Right cardiac atrium (tissue), 5 donors: ENCODE measurements around the gene GRIK4. TPM values are rescaled to one million over a fixed set of nuclear protein-coding genes. Genes with fewer than 3 reads are reported as not detected.

Source experiments
- ATAC-seq, 2 donors: fragments of 200-7000 bp; cut with Tn5 transposase; one replicate each; pipeline versions ENCODE4 v1.8.0 to v1.9.1; 2020; ENCODE audit warnings: moderate library complexity in 2 of 2, mild to moderate bottlenecking in 1 of 2
- DNase-seq, 3 donors: peaks; one replicate each; pipeline ENCODE4 v3.0.0-alpha.2; 2020
- H3K27ac ChIP-seq: one replicate; pipeline ENCODE4 v1.5.1; 2013; ENCODE audit warnings: mild to moderate bottlenecking, low read length, control low read depth, moderate library complexity
- H3K27me3 ChIP-seq: one replicate; pipeline ENCODE4 v1.6.1; 2013; ENCODE audit not compliant: control insufficient read depth, insufficient read depth
- H3K4me1 ChIP-seq: one replicate; pipeline ENCODE4 v1.6.1; 2013; ENCODE audit warnings: low read length; ENCODE audit not compliant: control insufficient read depth, insufficient read depth
- H3K4me3 ChIP-seq: one replicate; pipeline ENCODE4 v1.5.1; 2013; ENCODE audit warnings: low read length, control low read depth
- H3K9me3 ChIP-seq: one replicate; pipeline ENCODE4 v1.6.1; 2013; ENCODE audit warnings: low read length; ENCODE audit not compliant: control insufficient read depth
- WGBS: extraction: QIAGEN DNeasy Blood & Tissue Kit; methylation state at CpG from one replicate; pipeline ENCODE4 v1.1.7; 2013; 5-methylcytosine and 5-hydroxymethylcytosine counted together
- intact Hi-C, 4 donors: fragments of 100-400 bp; cut with DNase I; formaldehyde crosslinking; loops; one replicate each; pipeline versions ENCODE4 v1.11.0 to v1.14.0; 2022 to 2023
- polyA plus RNA-seq: library from polyadenylated mRNA; stranded (reverse); fragments of 200-250 nt; gene quantifications from one replicate; pipeline ENCODE4 v1.2.3, GENCODE V29; 2013
- total RNA-seq, 4 donors: library from RNA; stranded (reverse); fragmentation: NEBNext Ultra II Directional; extraction: Animal tissue kit (Norgen Biotek cat#: 25700); gene quantifications; one replicate each; pipeline ENCODE4 v1.2.1, GENCODE V29; 2021
- donor health status: healthy with polysubstance abuse.
- donor health status: DM: no; HTN: yes; CAD: no.
- donor health status: DM: no; HTN: no; CAD: no.
- donor health status: DM: no; HTN: yes; CAD: no; lungs with severe emphysema.
- donor health status: DM: yes; HTN: yes; CAD: no.

GRIK4 gene
- total and polyA plus RNA-seq, 5 donors = 0.32 to 3.4 (median 0.80) TPM; not detected in 1

DNA sequence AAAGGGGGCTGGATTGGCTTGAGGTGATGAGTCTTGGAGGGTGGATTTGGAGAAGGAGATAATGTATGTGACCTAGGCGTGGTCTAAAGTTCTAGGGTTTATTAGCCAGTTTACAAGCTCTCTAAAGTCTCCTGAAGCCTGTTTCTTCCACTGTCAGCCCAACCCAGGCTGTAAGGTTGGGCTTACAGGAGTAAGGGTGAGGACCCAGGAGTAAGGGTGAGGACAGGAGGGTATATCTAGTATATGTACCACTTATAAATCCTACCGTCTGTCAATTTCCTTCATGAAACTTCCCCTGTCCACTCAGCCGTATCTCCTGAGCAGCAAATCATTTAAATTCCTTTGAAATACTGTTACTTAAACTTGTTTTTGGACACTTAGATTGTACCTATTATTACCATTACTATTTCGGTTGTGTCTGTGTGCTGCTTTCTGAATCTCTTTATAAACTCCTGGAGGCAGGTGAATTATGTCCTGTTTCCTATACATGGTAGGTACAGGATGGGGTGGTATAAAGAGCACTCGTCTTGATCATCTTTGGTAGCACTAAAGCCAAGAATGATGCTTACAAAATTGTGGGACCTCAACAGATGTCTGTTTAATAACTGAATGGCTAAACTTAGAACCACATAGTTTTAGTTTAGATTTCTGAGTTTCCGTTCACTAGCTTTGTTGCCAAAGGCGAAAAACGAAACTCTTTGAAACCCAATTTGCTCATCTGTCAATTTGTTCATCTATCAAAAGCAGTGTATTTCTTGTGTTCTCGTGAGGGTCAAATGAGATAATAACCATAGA is 192.0 kb downstream of the GRIK4 start:
- no peaks in the 10 kb centered on the region for H3K4me1 ChIP-seq
- no peaks in the 10 kb centered on the region for H3K27me3 ChIP-seq
- no peak overlapping the region for H3K4me3 ChIP-seq
- DNase-seq (no peak), ATAC-seq (no peak)
- intact Hi-C loops = no loop called here
- no peaks in the 10 kb centered on the region for H3K9me3 ChIP-seq
- 91% methylated on average over 9 of the region's 9 CpGs for WGBS
- no peak overlapping the region for H3K27ac ChIP-seq

DNA sequence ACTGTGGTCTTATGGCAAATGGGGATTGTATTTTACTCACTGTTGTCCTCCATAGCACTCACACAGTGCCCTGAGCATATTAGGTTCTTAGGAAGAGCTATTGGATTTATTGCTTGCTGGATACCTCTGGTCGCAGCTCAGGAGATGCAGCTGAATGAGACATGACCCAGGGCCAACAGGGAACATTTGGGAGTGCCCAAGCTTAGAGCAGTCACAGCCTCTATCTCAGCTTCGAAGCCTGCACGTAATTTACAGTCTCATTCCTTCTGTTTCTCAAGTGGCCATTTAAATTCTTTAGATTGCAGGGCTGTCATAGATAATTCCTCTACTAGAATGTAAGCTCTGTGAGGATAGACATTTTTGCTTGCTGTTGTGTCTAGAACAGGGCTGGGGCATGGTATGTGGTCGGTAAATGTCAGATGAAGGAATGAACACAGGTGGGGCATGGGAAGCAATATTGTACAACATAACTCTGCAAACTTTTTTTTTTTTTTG is 192.8 kb downstream of the GRIK4 start:
- H3K9me3 ChIP-seq = no peaks in the 10 kb centered on the region
- no peak for DNase-seq
- H3K4me1 ChIP-seq = no peaks in the 10 kb centered on the region
- intact Hi-C loops = no loop called here
- no peak overlapping the region for H3K4me3 ChIP-seq
- ATAC-seq = no peak
- no peak overlapping the region for H3K27ac ChIP-seq
- no peaks in the 10 kb centered on the region for H3K27me3 ChIP-seq
- 51% methylated on average over 4 of the region's 4 CpGs for WGBS

DNA sequence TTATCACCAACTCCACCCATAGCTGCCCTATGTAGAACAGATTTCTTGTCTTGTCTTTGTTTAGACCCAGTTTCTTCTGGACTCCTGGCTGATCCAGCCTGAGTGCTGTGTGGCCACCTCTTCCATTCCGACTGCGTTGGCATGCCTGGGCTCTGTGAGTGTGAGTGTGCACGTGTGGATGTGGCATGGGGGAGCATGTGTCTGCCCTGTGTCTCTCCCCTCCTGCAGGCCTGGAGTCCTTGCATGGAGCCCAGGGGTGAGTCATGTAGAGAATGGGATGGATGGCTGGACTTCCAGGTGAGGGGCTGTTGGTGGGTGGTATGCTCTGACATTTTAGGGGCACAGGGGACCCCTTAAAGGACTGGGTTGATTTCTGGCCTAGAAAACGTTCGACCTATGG is 194.7 kb downstream of the GRIK4 start:
- DNase-seq (no peak), ATAC-seq (no peak)
- Histone ChIP-seq H3K9me3 (no peaks in the 10 kb centered on the region), H3K27me3 (no peaks in the 10 kb centered on the region), H3K4me3 (no peak overlapping the region), H3K27ac (no peak overlapping the region), H3K4me1 (no peaks in the 10 kb centered on the region)
- intact Hi-C loops = no loop called here
- WGBS = 87% methylated on average over 5 of the region's 5 CpGs

DNA sequence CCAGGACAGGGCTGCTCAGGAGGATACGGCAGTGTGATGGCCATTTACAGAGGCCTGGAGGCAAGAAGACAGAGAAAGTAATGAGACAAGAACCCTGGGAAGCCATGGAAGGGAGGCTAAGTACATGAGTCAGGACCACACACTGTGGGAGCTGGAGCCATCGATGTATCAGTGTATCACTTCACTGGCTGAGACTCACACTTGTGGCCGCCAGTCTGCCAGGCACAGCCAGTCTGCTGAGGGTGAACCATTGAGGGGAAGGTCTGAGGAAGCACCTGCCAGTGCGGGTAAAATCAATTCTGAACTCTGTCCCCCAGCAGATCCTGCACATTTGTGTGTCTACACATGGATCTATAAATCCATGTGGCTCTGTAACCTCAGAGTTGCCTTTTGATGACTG is 195.6 kb downstream of the GRIK4 start:
- Histone ChIP-seq H3K27ac (no peak overlapping the region), H3K4me1 (no peaks in the 10 kb centered on the region), H3K9me3 (no peaks in the 10 kb centered on the region), H3K4me3 (no peak overlapping the region), H3K27me3 (no peaks in the 10 kb centered on the region)
- no peak for DNase-seq
- 86% methylated on average over 4 of the region's 4 CpGs for WGBS
- no peak for ATAC-seq
- intact Hi-C loops = no loop called here

DNA sequence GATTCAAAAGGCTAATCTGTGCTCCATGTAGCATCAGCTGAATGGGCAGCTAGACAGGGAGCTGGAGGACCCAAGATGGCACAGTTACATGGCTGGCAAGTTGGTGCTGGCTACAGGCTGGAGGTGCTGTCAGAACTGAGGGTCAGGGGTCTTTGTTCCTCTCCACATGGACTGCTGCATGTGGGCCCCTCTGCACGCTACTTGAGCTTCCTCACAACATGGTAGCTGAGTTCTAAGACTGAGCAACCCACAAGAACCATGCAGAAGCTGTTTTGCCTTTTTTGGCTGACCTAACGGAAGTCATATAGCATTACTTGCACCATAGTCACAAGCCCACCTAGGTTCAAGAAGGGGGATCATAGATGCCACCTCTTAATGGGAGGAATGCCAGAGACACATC is 196.1 kb downstream of the GRIK4 start:
- ATAC-seq (no peak), DNase-seq (no peak)
- Histone ChIP-seq H3K27ac (no peak overlapping the region), H3K9me3 (no peaks in the 10 kb centered on the region), H3K4me3 (no peak overlapping the region), H3K27me3 (no peaks in the 10 kb centered on the region), H3K4me1 (no peaks in the 10 kb centered on the region)
- intact Hi-C loops = no loop called here
- WGBS = 93% methylated on average over 2 of the region's 2 CpGs

DNA sequence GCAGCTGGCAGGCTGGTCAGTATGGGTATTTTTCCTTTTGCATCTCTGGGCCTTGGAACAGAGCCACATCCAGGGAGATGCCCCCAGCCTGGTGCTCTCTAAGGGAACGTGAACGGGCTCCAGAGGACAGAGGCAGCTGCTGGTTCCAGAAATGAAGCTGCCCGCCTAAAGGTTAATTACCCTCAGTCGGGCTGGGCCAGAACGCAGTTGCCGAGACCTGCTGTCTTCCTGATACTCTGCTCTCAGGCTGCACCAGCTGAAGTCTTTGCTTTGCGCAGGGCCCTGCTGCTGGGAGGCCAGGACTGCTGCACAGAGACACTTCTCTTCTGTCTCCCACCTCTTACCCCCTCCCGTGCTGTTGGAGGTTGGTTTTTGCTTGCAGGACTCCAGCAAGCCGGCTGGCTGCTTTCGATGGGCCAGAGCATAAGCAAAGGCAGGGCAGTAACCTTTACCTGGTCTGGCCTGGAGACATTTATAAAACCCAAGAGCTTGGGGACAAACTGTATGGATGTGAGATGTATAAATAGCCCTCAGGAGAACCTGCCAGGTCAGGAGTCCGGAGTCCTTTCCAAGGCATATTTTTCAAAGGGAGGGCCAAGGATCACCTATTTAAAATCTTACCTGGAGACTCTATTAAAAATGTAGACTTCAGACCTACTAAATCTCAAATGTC is 197.1 kb downstream of the GRIK4 start:
- no peaks in the 10 kb centered on the region for H3K4me1 ChIP-seq
- WGBS = 65% methylated on average over 11 of the region's 11 CpGs
- ATAC-seq (peak in 1 of 2 donors; percentile 46), DNase-seq (no peak)
- intact Hi-C loops = no loop called here
- H3K9me3 ChIP-seq = no peaks in the 10 kb centered on the region
- H3K4me3 ChIP-seq = no peak overlapping the region
- H3K27me3 ChIP-seq = no peaks in the 10 kb centered on the region
- no peak overlapping the region for H3K27ac ChIP-seq

DNA sequence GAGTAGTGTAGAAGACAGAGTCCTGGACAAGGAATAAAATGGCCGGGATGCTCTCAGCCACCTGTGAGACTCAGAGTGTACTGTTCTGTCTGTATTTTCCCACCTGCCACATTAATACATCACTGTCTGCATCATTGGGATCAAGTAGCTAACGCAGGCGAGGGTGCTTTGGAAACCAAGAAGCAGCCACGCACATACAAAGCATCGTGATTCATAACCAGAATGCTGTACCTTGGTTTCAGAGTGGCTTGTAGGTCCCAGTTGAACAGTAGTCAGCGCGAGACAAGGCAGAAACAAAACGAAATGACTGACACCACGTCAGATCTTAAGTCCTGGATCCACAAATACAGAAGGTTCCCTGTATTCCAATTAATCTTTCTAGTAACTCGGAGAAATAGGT is 198.3 kb downstream of the GRIK4 start:
- Histone ChIP-seq H3K27ac (no peak overlapping the region), H3K9me3 (no peaks in the 10 kb centered on the region), H3K4me1 (no peaks in the 10 kb centered on the region), H3K4me3 (no peak overlapping the region), H3K27me3 (no peaks in the 10 kb centered on the region)
- DNase-seq (no peak), ATAC-seq (no peak)
- intact Hi-C loops = no loop called here
- WGBS = 88% methylated on average over 10 of the region's 10 CpGs

DNA sequence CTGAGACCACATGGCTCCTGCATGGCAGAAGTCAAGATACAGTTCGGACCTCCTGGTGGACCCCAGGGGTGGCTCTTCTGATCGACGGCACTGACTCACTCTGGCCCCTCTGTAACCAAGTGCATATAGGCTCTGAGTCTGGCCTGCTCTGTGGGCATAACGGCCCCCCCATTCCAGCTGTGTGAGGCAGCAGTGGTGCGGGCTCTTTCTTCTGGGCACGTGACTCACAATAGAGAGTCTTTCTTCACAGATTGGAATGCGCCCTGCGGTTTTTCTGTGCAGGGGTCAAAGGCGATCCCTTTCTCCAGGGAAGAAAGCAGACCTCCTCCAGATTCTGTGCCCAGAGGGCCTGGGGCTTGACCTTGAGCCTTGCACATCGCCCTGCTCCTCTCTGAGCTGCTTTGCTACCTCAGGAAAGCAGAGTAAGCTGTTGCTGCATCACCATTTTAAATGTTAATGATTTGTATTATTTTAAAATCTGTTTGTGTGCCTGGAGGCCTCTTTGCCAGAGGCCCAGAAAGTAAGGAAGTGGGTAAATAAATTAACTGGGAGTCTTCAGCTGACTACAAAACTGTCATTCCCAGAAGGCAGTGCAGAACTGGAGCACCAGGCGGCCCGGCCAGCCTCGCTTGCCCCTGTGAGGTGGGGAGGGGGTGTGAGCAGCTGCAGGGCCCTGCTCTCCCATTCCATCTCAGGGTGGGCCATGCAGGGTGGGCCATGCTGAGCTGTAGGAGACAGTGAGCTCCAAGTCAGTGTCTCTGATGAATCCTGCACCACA is 199.0 kb downstream of the GRIK4 start:
- no peak overlapping the region for H3K27ac ChIP-seq
- 61% methylated on average over 13 of the region's 13 CpGs for WGBS
- intact Hi-C loops = no loop called here
- no peaks in the 10 kb centered on the region for H3K4me1 ChIP-seq
- ATAC-seq = peak; percentile 26 to 62
- no peaks in the 10 kb centered on the region for H3K9me3 ChIP-seq
- DNase-seq = peak in 2 of 3 donors; percentile 38 to 78
- no peaks in the 10 kb centered on the region for H3K27me3 ChIP-seq
- no peak overlapping the region for H3K4me3 ChIP-seq

DNA sequence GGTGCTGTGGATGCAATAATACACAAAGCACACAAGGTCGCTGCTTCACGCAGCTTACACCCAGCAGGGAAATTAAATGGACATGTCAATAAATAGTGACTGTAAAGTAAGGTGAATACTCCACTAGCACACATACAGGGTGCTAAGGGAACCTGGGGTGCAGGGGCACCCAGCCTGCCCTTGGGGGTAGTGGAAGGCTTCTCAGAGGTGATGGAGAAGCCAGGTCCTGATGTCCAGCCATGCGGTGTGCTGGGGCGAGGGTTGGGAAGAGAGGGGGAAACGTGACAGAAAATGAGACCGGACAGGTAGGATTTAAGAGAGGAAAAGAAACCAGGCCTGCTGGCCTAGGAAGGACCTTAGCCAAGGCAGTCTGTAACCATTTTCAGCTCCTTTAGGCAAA is 200.5 kb downstream of the GRIK4 start:
- DNase-seq = no peak
- ATAC-seq = no peak
- 96% methylated on average over 6 of the region's 6 CpGs for WGBS

DNA sequence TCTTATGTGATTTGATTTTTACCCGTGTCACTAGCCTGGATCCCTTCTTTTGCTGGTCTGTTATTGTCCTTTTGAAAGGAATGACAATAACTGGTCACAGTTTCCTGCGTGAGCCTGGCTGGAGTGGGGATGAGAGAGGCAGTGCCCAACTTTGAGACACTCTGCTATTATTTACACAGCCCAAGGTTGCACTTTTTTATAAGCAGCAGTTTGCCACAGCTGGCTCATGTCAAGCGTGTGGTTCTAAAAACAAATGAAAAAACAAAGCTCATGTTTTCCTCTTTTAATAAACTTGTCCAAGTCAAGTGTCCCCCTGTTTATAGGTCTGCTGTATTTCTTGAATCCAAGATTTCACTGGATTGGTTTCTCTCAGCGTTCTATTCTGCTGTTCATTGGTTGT is 201.3 kb downstream of the GRIK4 start:
- Histone ChIP-seq H3K9me3 (no peaks in the 10 kb centered on the region), H3K4me1 (no peaks in the 10 kb centered on the region), H3K27ac (no peak overlapping the region), H3K27me3 (no peaks in the 10 kb centered on the region), H3K4me3 (no peak overlapping the region)
- WGBS = 76% methylated on average over 4 of the region's 4 CpGs
- intact Hi-C loops = no loop called here
- DNase-seq (no peak), ATAC-seq (no peak)

More for the DNA sequence above, 200.5 kb downstream of the GRIK4 start:
- H3K4me1 ChIP-seq = no peaks in the 10 kb centered on the region
- H3K27me3 ChIP-seq = no peaks in the 10 kb centered on the region
- no peak overlapping the region for H3K27ac ChIP-seq
- no peak overlapping the region for H3K4me3 ChIP-seq
- no peaks in the 10 kb centered on the region for H3K9me3 ChIP-seq
- intact Hi-C loops = no loop called here

DNA sequence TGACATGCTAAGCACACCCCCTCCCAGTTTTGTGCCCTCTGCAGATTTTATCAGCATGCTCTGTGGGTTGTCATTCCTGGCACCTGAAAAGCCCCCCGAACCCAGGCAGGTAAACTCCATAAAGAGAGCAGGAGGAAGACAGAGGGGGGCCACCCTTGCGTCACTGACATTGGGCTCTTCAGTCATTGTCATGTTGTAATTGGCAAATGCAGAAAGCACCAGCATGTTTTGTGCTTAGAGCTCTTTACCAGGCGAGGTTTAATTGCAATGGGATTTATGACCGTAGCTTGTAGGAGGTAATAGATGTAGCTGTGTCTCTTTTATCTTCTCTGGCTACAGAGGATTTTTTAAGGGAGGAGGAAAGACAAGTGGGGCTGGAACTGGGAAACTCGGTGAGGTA is 201.7 kb downstream of the GRIK4 start:
- H3K4me1 ChIP-seq = no peaks in the 10 kb centered on the region
- H3K27ac ChIP-seq = no peak overlapping the region
- no peak overlapping the region for H3K4me3 ChIP-seq
- ATAC-seq (no peak), DNase-seq (no peak)
- no peaks in the 10 kb centered on the region for H3K27me3 ChIP-seq
- 79% methylated on average over 5 of the region's 5 CpGs for WGBS
- intact Hi-C loops = no loop called here
- H3K9me3 ChIP-seq = no peaks in the 10 kb centered on the region
